ENCODE results near the gene RGL2.
A peak's percentile ranks its signal among the peaks of the same experiment; 100 is the strongest.
"Not testable (repeated sequence)": the region's sequence is repeated elsewhere in the genome, so short reads cannot be mapped to it uniquely, and the experiment has no call there.

The RGL2 gene

DNA sequence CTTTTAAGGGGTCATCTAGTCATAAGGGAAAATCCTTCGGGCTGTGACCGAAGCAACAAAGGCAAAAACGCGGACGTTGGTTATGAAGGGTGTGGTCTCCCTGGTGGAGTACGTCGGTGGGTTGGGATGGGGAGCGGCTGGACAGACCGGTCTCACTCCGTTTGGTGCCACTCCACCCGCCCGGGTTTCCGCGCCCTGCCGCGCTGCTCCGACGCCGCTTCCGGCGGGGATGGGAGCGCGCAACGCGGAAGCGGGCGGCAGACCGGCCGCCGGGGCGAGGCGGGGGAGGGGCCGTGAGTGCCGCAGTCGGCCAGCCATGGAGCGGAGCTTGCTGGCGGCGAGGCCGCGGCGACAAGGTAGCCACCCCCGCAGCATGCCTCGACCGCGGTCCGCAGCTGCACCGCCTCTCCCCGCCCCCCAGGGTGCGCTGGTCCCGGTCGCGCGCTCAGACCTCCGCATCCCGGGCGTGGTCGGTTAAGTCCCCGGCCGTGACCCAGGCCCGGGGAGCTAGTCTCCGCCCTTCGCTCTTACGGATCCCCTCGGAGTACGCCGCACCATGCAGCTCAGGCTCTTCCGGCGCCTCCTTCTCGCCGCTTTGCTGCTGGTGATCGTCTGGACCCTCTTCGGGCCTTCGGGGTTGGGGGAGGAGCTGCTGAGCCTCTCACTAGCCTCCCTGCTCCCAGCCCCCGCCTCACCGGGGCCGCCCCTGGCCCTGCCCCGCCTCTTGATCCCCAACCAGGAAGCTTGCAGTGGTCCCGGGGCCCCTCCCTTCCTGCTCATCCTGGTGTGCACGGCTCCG is 21.7 kb downstream of the RGL2 start, which contains the start of gene B3GALT4:
Gene B3GALT4, plus strand, starts transcription at position 260 of the 799 bp plus-strand sequence. Its CDS starts 297 bp downstream, at position 557.
- peaks cover 39% of the 10 kb centered on the region for H3K79me2 ChIP-seq (ENCODE audit: control insufficient read depth, low read length)
- H3K36me3 ChIP-seq (ENCODE audit: control insufficient read depth, low read length): peaks cover 91% of the 10 kb centered on the region
- H4K20me1 ChIP-seq (ENCODE audit: control insufficient read depth, insufficient read depth, low read depth, low read length): peaks cover 25% of the 10 kb centered on the region
- peaks cover 74% of the 10 kb centered on the region for H3F3A ChIP-seq (ENCODE audit: control insufficient read depth, insufficient read depth)
- peak within 1 kb of the TSS; percentile 93 for H3K4me3 ChIP-seq (ENCODE audit: low read length)
- H3K9me2 ChIP-seq (replicated peaks; ENCODE audit: control insufficient read depth, low read length): no peaks in the 10 kb centered on the region
- peak within 1 kb of the TSS; percentile 99 for H3K4me2 ChIP-seq (ENCODE audit: low read length)
- H3K27me3 ChIP-seq (ENCODE audit: control insufficient read depth, low read length): no peaks in the 10 kb centered on the region
- peak within 1 kb of the TSS; percentile 80 for H3K27ac ChIP-seq (ENCODE audit: low read depth, low read length)
- no peak for TF ChIP-seq EZH2phosphoT487 (IDR thresholded peaks at IDR 0.05; ENCODE audit: borderline replicate concordance, low read length)
- TF ChIP-seq, protein P1, sequence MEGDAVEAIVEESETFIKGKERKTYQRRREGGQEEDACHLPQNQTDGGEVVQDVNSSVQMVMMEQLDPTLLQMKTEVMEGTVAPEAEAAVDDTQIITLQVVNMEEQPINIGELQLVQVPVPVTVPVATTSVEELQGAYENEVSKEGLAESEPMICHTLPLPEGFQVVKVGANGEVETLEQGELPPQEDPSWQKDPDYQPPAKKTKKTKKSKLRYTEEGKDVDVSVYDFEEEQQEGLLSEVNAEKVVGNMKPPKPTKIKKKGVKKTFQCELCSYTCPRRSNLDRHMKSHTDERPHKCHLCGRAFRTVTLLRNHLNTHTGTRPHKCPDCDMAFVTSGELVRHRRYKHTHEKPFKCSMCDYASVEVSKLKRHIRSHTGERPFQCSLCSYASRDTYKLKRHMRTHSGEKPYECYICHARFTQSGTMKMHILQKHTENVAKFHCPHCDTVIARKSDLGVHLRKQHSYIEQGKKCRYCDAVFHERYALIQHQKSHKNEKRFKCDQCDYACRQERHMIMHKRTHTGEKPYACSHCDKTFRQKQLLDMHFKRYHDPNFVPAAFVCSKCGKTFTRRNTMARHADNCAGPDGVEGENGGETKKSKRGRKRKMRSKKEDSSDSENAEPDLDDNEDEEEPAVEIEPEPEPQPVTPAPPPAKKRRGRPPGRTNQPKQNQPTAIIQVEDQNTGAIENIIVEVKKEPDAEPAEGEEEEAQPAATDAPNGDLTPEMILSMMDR (IDR thresholded peaks at IDR 0.05; ENCODE audit: low read depth, low read length, poor library complexity, severe bottlenecking): peak; percentile 40
- H3K4me1 ChIP-seq (ENCODE audit: control insufficient read depth, low read length): peaks cover 71% of the 10 kb centered on the region
- H3K9me3 ChIP-seq (ENCODE audit: control insufficient read depth, insufficient read depth, low read length): no peaks in the 10 kb centered on the region

DNA sequence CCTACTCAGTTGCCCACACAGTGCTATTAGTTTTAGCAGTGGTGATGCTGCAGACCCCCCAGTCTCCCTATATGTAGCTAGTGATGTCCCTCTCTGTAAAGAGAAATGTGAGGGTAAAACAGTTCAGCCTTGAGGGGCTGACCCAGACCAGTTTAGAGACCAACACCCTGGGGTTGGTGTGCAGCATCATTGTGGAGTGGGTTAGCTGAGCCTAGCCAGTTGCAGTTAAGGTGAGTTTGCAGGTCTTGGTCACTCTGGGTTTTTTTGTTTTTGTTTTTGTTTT is 22.2 kb downstream of the RGL2 start:
- peak overlapping the region; percentile 93 for H3K4me3 ChIP-seq (ENCODE audit: low read length)
- peaks cover 93% of the 10 kb centered on the region for H3K36me3 ChIP-seq (ENCODE audit: control insufficient read depth, low read length)
- peaks cover 25% of the 10 kb centered on the region for H4K20me1 ChIP-seq (ENCODE audit: control insufficient read depth, insufficient read depth, low read depth, low read length)
- peak overlapping the region; percentile 99 for H3K4me2 ChIP-seq (ENCODE audit: low read length)
- H3K9me2 ChIP-seq (replicated peaks; ENCODE audit: control insufficient read depth, low read length): no peaks in the 10 kb centered on the region
- TF ChIP-seq, protein P1 (IDR thresholded peaks at IDR 0.05; ENCODE audit: low read depth, low read length, poor library complexity, severe bottlenecking): no peak
- no peak for TF ChIP-seq EZH2phosphoT487 (IDR thresholded peaks at IDR 0.05; ENCODE audit: borderline replicate concordance, low read length)
- H3K27me3 ChIP-seq (ENCODE audit: control insufficient read depth, low read length): no peaks in the 10 kb centered on the region
- H3K79me2 ChIP-seq (ENCODE audit: control insufficient read depth, low read length): peaks cover 44% of the 10 kb centered on the region
- H3K27ac ChIP-seq (ENCODE audit: low read depth, low read length): peak overlapping the region; percentile 80
- H3K4me1 ChIP-seq (ENCODE audit: control insufficient read depth, low read length): peaks cover 71% of the 10 kb centered on the region
- H3K9me3 ChIP-seq (ENCODE audit: control insufficient read depth, insufficient read depth, low read length): no peaks in the 10 kb centered on the region
- peaks cover 75% of the 10 kb centered on the region for H3F3A ChIP-seq (ENCODE audit: control insufficient read depth, insufficient read depth)

DNA sequence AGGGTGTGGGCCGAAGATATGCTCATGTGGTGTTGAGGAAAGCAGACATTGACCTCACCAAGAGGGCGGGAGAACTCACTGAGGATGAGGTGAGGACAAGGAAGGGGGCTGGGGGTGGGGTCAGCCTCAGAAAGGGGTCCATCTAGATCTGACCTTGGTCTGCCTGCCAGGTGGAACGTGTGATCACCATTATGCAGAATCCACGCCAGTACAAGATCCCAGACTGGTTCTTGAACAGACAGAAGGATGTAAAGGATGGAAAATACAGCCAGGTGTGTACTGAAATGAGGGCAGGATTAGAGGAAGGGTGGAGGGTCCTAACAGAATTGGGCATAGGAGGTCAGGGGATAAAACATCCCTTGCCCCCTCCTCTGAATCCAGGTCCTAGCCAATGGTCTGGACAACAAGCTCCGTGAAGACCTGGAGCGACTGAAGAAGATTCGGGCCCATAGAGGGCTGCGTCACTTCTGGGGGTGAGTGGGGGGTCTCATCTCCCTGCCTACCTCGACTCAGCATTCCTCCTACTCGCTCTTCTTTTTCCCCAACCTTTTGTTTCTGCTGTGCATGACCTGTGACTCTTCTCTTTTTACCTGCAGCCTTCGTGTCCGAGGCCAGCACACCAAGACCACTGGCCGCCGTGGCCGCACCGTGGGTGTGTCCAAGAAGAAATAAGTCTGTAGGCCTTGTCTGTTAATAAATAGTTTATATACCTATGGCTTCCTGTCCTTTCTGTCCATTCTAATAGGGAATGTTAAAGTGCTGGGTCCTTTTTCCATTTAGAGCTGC is 22.8 kb downstream of the RGL2 start:
- Histone ChIP-seq H3K4me2 (ENCODE audit: low read length) (peak overlapping the region; percentile 99), H3K27ac (ENCODE audit: low read depth, low read length) (peak overlapping the region; percentile 80), H3K4me1 (ENCODE audit: control insufficient read depth, low read length) (peaks cover 71% of the 10 kb centered on the region), H3F3A (ENCODE audit: control insufficient read depth, insufficient read depth) (peaks cover 75% of the 10 kb centered on the region), H3K79me2 (ENCODE audit: control insufficient read depth, low read length) (peaks cover 49% of the 10 kb centered on the region), H3K36me3 (ENCODE audit: control insufficient read depth, low read length) (peaks cover 93% of the 10 kb centered on the region), H4K20me1 (ENCODE audit: control insufficient read depth, insufficient read depth, low read depth, low read length) (peaks cover 25% of the 10 kb centered on the region), H3K4me3 (ENCODE audit: low read length) (peak overlapping the region; percentile 93)
- H3K27me3 ChIP-seq (ENCODE audit: control insufficient read depth, low read length); H3K9me3 ChIP-seq (ENCODE audit: control insufficient read depth, insufficient read depth, low read length); H3K9me2 ChIP-seq (replicated peaks; ENCODE audit: control insufficient read depth, low read length): not testable (repeated sequence)

Measured in DOHH2 (cell line).